ENCODE data around the gene SNX10. TPM values are rescaled to one million over a fixed set of nuclear protein-coding genes. Genes with fewer than 3 reads are reported as not detected.

The SNX10 gene
- total RNA-seq, 1 experiment from 2014 or later, result 8.8 TPM

GRCh38 chr7:26307226-26307625 is 15.6 kb downstream of the SNX10 start:
- ChIA-PET POLR2A (no interaction called here), CTCF (no interaction called here)
- intact Hi-C loops (cut with micrococcal nuclease; ENCODE audit: unreplicated experiment), result no loop called here
- BruUV-seq (replicated peaks), result no TSS peak
- Mint-ChIP-seq H3K27me3 (ENCODE audit: insufficient read depth, unreplicated experiment) (no peaks in the 10 kb centered on the region), H3K4me3 (ENCODE audit: unreplicated experiment) (no peak overlapping the region), H3K27ac (ENCODE audit: unreplicated experiment) (no peak overlapping the region), H3K4me1 (ENCODE audit: low read depth, unreplicated experiment) (no peaks in the 10 kb centered on the region), H3K9me3 (ENCODE audit: unreplicated experiment) (no peaks in the 10 kb centered on the region), H3K36me3 (ENCODE audit: insufficient read depth, unreplicated experiment) (no peaks in the 10 kb centered on the region)
- DNase-seq, result no peak
- H3K27me3 ChIP-seq (replicated peaks; ENCODE audit: control insufficient read depth, insufficient read depth, low read length), result no peaks in the 10 kb centered on the region
- TF ChIP-seq CTCF (IDR thresholded peaks at IDR 0.05; ENCODE audit: insufficient read depth in 1 of 2, low read depth in 1 of 2, low read length in 1 of 2, severe bottlenecking in 1 of 2, unreplicated experiment in 1 of 2), result no peak
- H3K4me3 ChIP-seq (ENCODE audit: low read depth, low read length), result no peak overlapping the region
- H3K4me1 ChIP-seq, result no peaks in the 10 kb centered on the region
- no peaks in the 10 kb centered on the region for H3K36me3 ChIP-seq (ENCODE audit: control insufficient read depth, insufficient read depth, low read length)
- no peaks in the 10 kb centered on the region; the same call in 1 of the 2 replicates for H3K9me3 ChIP-seq

- no TSS peak for BruUV-seq (replicated peaks)
- CTCF ChIA-PET, result no interaction called here
- Mint-ChIP-seq H3K36me3 (ENCODE audit: insufficient read depth, unreplicated experiment) (no peaks in the 10 kb centered on the region), H3K4me3 (ENCODE audit: unreplicated experiment) (no peak overlapping the region), H3K4me1 (ENCODE audit: low read depth, unreplicated experiment) (no peaks in the 10 kb centered on the region), H3K9me3 (ENCODE audit: unreplicated experiment) (no peaks in the 10 kb centered on the region), H3K27ac (ENCODE audit: unreplicated experiment) (no peak overlapping the region), H3K27me3 (ENCODE audit: insufficient read depth, unreplicated experiment) (no peaks in the 10 kb centered on the region)
- no peak for TF ChIP-seq CTCF (IDR thresholded peaks at IDR 0.05; ENCODE audit: insufficient read depth in 1 of 2, low read depth in 1 of 2, low read length in 1 of 2, severe bottlenecking in 1 of 2, unreplicated experiment in 1 of 2)
- Histone ChIP-seq H3K36me3 (ENCODE audit: control insufficient read depth, insufficient read depth, low read length) (no peaks in the 10 kb centered on the region), H3K27me3 (replicated peaks; ENCODE audit: control insufficient read depth, insufficient read depth, low read length) (no peaks in the 10 kb centered on the region), H3K4me1 (no peaks in the 10 kb centered on the region), H3K4me3 (ENCODE audit: low read depth, low read length) (no peak overlapping the region), H3K9me3 (no peaks in the 10 kb centered on the region; the same call in 1 of the 2 replicates)
- intact Hi-C loops (cut with micrococcal nuclease; ENCODE audit: unreplicated experiment), result no loop called here
- POLR2A ChIA-PET, result no interaction called here
- no peak for DNase-seq
These were observed 16.1 kb downstream of the SNX10 start for GRCh38 chr7:26307791-26308190.

GRCh38 chr7:26308551-26308950 is 16.9 kb downstream of the SNX10 start:
- BruUV-seq (replicated peaks), result no TSS peak
- no peaks in the 10 kb centered on the region for H3K36me3 Mint-ChIP-seq (ENCODE audit: insufficient read depth, unreplicated experiment)
- H3K4me3 ChIP-seq (ENCODE audit: low read depth, low read length), result no peak overlapping the region

More at GRCh38 chr7:26308551-26308950, 16.9 kb downstream of the SNX10 start:
- Mint-ChIP-seq H3K9me3 (ENCODE audit: unreplicated experiment) (no peaks in the 10 kb centered on the region), H3K27ac (ENCODE audit: unreplicated experiment) (no peak overlapping the region), H3K4me3 (ENCODE audit: unreplicated experiment) (no peak overlapping the region), H3K4me1 (ENCODE audit: low read depth, unreplicated experiment) (no peaks in the 10 kb centered on the region), H3K27me3 (ENCODE audit: insufficient read depth, unreplicated experiment) (no peaks in the 10 kb centered on the region)
- no peak for TF ChIP-seq CTCF (IDR thresholded peaks at IDR 0.05; ENCODE audit: insufficient read depth in 1 of 2, low read depth in 1 of 2, low read length in 1 of 2, severe bottlenecking in 1 of 2, unreplicated experiment in 1 of 2)
- Histone ChIP-seq H3K4me1 (no peaks in the 10 kb centered on the region), H3K36me3 (ENCODE audit: control insufficient read depth, insufficient read depth, low read length) (no peaks in the 10 kb centered on the region), H3K27me3 (replicated peaks; ENCODE audit: control insufficient read depth, insufficient read depth, low read length) (no peaks in the 10 kb centered on the region), H3K9me3 (no peaks in the 10 kb centered on the region; the same call in 1 of the 2 replicates)
- intact Hi-C loops (cut with micrococcal nuclease; ENCODE audit: unreplicated experiment), result no loop called here
- ChIA-PET POLR2A (no interaction called here), CTCF (no interaction called here)
- no peak for DNase-seq

Measured in Caco-2 (cell line).